ENCODE data around the gene PDE8A.

PDE8A gene

DNA sequence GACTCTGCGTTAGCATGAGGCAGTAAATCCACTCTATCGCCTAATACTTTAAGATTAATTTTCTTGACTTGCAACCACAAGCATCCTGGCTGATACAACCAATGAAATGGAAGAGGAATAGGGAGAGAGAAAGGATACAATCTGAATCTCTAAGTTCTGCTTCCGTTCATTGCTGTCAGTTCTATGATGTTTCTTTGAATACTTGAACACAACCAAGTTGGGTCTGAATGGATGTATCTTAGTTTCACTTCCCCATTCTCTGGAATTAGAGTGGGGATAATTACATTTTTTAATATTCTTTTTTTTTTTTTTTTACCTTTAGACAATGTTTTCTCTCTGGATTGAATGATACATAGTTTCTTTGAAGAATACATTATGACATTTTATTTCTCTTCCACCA, 22.9 kb downstream of the PDE8A start:
- no peak overlapping the region for H3K27ac Mint-ChIP-seq
- H3K9me3 Mint-ChIP-seq: no peaks in the 10 kb centered on the region
- no peak overlapping the region for H3K4me3 Mint-ChIP-seq
- H3K4me1 Mint-ChIP-seq: peaks cover 27% of the 10 kb centered on the region
- TF ChIP-seq, protein P1, sequence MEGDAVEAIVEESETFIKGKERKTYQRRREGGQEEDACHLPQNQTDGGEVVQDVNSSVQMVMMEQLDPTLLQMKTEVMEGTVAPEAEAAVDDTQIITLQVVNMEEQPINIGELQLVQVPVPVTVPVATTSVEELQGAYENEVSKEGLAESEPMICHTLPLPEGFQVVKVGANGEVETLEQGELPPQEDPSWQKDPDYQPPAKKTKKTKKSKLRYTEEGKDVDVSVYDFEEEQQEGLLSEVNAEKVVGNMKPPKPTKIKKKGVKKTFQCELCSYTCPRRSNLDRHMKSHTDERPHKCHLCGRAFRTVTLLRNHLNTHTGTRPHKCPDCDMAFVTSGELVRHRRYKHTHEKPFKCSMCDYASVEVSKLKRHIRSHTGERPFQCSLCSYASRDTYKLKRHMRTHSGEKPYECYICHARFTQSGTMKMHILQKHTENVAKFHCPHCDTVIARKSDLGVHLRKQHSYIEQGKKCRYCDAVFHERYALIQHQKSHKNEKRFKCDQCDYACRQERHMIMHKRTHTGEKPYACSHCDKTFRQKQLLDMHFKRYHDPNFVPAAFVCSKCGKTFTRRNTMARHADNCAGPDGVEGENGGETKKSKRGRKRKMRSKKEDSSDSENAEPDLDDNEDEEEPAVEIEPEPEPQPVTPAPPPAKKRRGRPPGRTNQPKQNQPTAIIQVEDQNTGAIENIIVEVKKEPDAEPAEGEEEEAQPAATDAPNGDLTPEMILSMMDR (IDR thresholded peaks at IDR 0.05; ENCODE audit: unreplicated experiment in 3 of 3): no peak
- no peaks in the 10 kb centered on the region for H3K27me3 Mint-ChIP-seq (ENCODE audit: low read depth)
- no peaks in the 10 kb centered on the region for H3K36me3 Mint-ChIP-seq (ENCODE audit: low read depth)

DNA sequence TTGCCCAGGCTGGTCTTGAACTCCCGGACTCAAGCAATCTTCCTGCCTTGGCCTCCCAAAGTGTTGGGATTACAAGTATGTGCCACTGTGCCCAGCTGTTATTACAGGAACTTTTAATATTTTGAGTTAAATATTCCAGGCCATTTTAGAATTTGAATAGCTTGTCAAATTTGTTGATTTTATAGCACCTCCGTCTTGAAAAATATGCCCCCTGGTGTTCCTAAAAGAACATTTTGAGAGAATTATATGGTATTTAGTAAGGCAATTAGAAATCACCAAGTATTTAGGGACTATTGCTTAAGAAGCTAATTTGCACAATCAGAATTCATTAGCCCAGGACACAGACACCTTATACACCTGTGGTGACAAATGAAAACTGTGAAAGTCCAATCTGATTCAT, 23.7 kb downstream of the PDE8A start:
- H3K27me3 Mint-ChIP-seq (ENCODE audit: low read depth): no peaks in the 10 kb centered on the region
- peaks cover 31% of the 10 kb centered on the region for H3K4me1 Mint-ChIP-seq

DNA sequence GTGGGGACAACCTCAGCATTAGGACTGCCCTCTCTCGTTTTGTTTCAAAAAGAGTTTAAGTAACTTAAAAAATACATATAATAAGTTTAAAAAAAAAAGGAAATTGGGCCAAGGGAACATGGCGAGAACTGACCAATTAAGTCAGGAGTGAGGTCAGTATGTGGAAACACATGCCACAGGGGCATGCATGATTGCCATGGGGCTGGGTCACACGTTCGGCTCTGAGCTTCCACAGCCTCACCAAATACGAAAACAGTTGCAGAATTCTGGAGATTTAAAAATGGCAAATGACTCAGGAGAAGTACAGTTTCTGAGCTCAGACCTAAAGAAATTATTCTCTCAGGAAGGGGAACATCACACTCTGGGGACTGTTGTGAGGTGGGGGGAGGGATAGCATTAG, 24.1 kb downstream of the PDE8A start:
- Mint-ChIP-seq H3K27me3 (ENCODE audit: low read depth) (no peaks in the 10 kb centered on the region), H3K4me3 (no peak overlapping the region), H3K4me1 (peaks cover 33% of the 10 kb centered on the region), H3K27ac (no peak overlapping the region), H3K9me3 (no peaks in the 10 kb centered on the region), H3K36me3 (ENCODE audit: low read depth) (no peaks in the 10 kb centered on the region)
- TF ChIP-seq, protein P1 (IDR thresholded peaks at IDR 0.05; ENCODE audit: unreplicated experiment in 3 of 3): no peak

More for the DNA sequence above, 23.7 kb downstream of the PDE8A start:
- TF ChIP-seq, protein P1 (IDR thresholded peaks at IDR 0.05; ENCODE audit: unreplicated experiment in 3 of 3): peak in 1 of 3 experiments; percentile 11
- no peaks in the 10 kb centered on the region for H3K36me3 Mint-ChIP-seq (ENCODE audit: low read depth)
- no peaks in the 10 kb centered on the region for H3K9me3 Mint-ChIP-seq
- H3K27ac Mint-ChIP-seq: no peak overlapping the region
- no peak overlapping the region for H3K4me3 Mint-ChIP-seq

DNA sequence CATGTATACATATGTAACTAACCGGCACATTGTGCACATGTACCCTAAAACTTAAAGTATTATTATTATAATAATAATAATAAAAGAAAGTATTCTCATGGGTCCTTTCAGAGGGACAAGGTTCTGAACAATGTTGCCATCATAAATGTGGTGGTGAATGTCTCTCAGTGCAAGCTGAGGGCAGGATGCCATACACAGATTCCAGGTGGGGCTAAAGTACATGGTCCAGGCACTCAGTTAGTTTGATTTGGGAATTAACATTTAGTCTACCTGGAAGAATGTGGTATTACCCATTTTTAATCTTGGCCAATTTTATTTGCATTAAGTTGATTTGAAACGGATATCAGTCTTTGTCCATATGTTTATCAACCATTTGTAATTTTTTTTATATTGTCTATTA, 24.5 kb downstream of the PDE8A start:
- Mint-ChIP-seq H3K27ac (no peak overlapping the region), H3K27me3 (ENCODE audit: low read depth) (no peaks in the 10 kb centered on the region), H3K4me3 (no peak overlapping the region), H3K36me3 (ENCODE audit: low read depth) (no peaks in the 10 kb centered on the region), H3K4me1 (peaks cover 38% of the 10 kb centered on the region), H3K9me3 (peaks cover 2% of the 10 kb centered on the region)
- TF ChIP-seq, protein P1 (IDR thresholded peaks at IDR 0.05; ENCODE audit: unreplicated experiment in 3 of 3): no peak

DNA sequence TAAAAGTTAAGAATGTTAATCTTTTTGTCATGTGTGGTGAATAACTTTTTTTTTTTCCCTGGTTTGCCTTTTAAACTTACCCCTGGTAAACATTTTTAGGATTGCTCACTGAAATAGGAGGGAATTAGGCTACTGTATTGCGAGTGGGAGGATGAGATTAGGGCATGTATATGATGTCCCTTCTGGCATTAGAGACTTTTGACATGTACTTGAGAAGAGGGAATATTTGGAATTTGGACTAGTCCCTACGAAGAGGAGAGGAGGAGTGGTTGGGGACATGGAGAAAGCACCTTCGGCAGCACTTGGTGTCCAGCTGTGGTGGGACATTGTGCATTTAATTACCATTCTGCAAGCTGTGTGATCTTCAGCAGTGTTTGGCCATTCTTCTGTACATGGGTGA, 25.0 kb downstream of the PDE8A start:
- peaks cover 38% of the 10 kb centered on the region for H3K4me1 Mint-ChIP-seq
- H3K9me3 Mint-ChIP-seq: peaks cover 2% of the 10 kb centered on the region
- H3K27me3 Mint-ChIP-seq (ENCODE audit: low read depth): no peaks in the 10 kb centered on the region
- TF ChIP-seq, protein P1 (IDR thresholded peaks at IDR 0.05; ENCODE audit: unreplicated experiment in 3 of 3): no peak
- no peaks in the 10 kb centered on the region for H3K36me3 Mint-ChIP-seq (ENCODE audit: low read depth)
- no peak overlapping the region for H3K4me3 Mint-ChIP-seq
- H3K27ac Mint-ChIP-seq: no peak overlapping the region

DNA sequence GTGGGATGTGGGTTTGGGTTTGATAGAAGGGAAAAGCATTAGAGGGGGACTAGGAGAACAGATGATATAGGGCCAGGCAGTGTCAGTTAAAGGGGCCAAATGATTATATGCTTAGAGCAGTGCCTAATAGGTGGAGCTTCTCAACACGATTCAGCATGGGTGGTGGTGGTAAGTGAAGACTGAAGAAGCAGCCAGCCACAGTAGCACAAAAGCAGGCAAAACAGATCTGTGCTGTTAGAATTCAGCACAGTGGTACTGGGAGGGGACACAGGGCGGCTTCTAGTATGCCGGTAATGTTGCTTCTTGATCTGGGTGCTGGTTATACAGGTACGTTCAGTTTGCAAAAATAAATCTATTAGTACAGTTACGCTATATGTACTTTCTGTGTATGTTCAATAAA, 25.5 kb downstream of the PDE8A start:
- no peaks in the 10 kb centered on the region for H3K27me3 Mint-ChIP-seq (ENCODE audit: low read depth)

More for the DNA sequence above, 25.5 kb downstream of the PDE8A start:
- H3K36me3 Mint-ChIP-seq (ENCODE audit: low read depth): no peaks in the 10 kb centered on the region
- peaks cover 38% of the 10 kb centered on the region for H3K4me1 Mint-ChIP-seq
- no peak overlapping the region for H3K27ac Mint-ChIP-seq
- TF ChIP-seq, protein P1 (IDR thresholded peaks at IDR 0.05; ENCODE audit: unreplicated experiment in 3 of 3): no peak
- no peak overlapping the region for H3K4me3 Mint-ChIP-seq
- H3K9me3 Mint-ChIP-seq: peaks cover 2% of the 10 kb centered on the region
